Activated CD8-positive, alpha-beta memory T cell treated with anti-CD3 and anti-CD28 coated beads for 24 hours (primary cell): ENCODE data around the gene LACRT.
"Not testable (repeated sequence)": the region's sequence is repeated elsewhere in the genome, so short reads cannot be mapped to it uniquely, and the experiment has no call there.

Source experiments
- DNase-seq: peaks from one replicate; pipeline ENCODE4 v3.0.0-alpha.2; 2020

The LACRT gene

GRCh38 chr12:54634795-54635194, at the start of gene LACRT:
Gene LACRT (minus strand): TSS chr12:54634895. CDS start chr12:54634841, 54 bp downstream.
- DNase-seq, result peak; percentile 24

- no peak for DNase-seq
These were observed 48.7 kb upstream of the LACRT start for GRCh38 chr12:54683398-54683797.

- DNase-seq, result no peak
These were observed 48.0 kb upstream of the LACRT start for GRCh38 chr12:54682674-54683073.

GRCh38 chr12:54680374-54680773, 45.7 kb upstream of the LACRT start:
- DNase-seq, result no peak

- no peak for DNase-seq
These were observed 43.4 kb upstream of the LACRT start for GRCh38 chr12:54678131-54678530.

GRCh38 chr12:54667945-54668344, 33.2 kb upstream of the LACRT start:
- no peak for DNase-seq

GRCh38 chr12:54666008-54666407, 31.3 kb upstream of the LACRT start:
- DNase-seq, result no peak

- DNase-seq, result not testable (repeated sequence)
These were observed 30.4 kb upstream of the LACRT start for GRCh38 chr12:54665022-54665635.

- no peak for DNase-seq
These were observed 28.9 kb upstream of the LACRT start for GRCh38 chr12:54663603-54664002.

- no peak for DNase-seq
These were observed 27.3 kb upstream of the LACRT start for GRCh38 chr12:54662026-54662425.

GRCh38 chr12:54661048-54661447, 26.4 kb upstream of the LACRT start:
- DNase-seq, result no peak

GRCh38 chr12:54660320-54660962, 25.7 kb upstream of the LACRT start:
- no peak for DNase-seq

- peak; percentile 66 for DNase-seq
These were observed 23.9 kb upstream of the LACRT start for GRCh38 chr12:54658306-54659264.

- no peak for DNase-seq
These were observed 22.5 kb upstream of the LACRT start for GRCh38 chr12:54657105-54657607.

GRCh38 chr12:54654926-54655325, 20.2 kb upstream of the LACRT start:
- DNase-seq, result no peak

- no peak for DNase-seq
These were observed 18.3 kb upstream of the LACRT start for GRCh38 chr12:54653025-54653424.

GRCh38 chr12:54650889-54651288, 16.2 kb upstream of the LACRT start:
- no peak for DNase-seq

GRCh38 chr12:54650409-54650808, 15.7 kb upstream of the LACRT start:
- DNase-seq, result no peak

GRCh38 chr12:54649825-54650224, 15.1 kb upstream of the LACRT start:
- no peak for DNase-seq

GRCh38 chr12:54648265-54648664, 13.6 kb upstream of the LACRT start, which contains the start of gene DCD:
Gene DCD (minus strand): TSS chr12:54648365. CDS start chr12:54648303, 62 bp downstream.
- no peak for DNase-seq

- no peak for DNase-seq
These were observed 6.9 kb upstream of the LACRT start for GRCh38 chr12:54641554-54641953.

- no peak for DNase-seq
These were observed 6.4 kb upstream of the LACRT start for GRCh38 chr12:54641089-54641488.

GRCh38 chr12:54639112-54639511, 4.4 kb upstream of the LACRT start:
- not testable (repeated sequence) for DNase-seq
